Measurements from ENCODE around the gene GADL1.

DNA sequence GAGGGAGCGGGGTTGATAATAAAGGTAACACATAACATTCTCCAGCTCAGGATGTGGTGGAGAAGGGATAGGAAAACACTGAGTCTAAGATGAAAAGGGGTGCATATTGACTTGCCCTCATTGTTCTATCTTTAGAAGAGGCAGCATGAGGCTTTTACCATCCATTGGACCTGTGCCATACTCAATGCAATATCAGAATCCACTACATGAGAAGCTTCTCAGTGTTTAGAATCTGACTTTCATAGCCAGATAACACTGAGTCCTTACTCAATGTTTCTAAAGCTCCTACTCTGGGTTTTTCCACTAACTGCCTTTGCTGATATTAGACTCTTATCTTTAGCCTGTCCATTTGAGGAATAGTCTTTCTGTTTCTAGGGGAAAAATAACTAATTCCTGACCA, 24.3 kb upstream of the GADL1 start:
- no peak for TF ChIP-seq YY1 (IDR thresholded peaks at IDR 0.05; ENCODE audit: extremely low read depth, insufficient replicate concordance, low read depth, low read length)
- TF ChIP-seq, protein P1, sequence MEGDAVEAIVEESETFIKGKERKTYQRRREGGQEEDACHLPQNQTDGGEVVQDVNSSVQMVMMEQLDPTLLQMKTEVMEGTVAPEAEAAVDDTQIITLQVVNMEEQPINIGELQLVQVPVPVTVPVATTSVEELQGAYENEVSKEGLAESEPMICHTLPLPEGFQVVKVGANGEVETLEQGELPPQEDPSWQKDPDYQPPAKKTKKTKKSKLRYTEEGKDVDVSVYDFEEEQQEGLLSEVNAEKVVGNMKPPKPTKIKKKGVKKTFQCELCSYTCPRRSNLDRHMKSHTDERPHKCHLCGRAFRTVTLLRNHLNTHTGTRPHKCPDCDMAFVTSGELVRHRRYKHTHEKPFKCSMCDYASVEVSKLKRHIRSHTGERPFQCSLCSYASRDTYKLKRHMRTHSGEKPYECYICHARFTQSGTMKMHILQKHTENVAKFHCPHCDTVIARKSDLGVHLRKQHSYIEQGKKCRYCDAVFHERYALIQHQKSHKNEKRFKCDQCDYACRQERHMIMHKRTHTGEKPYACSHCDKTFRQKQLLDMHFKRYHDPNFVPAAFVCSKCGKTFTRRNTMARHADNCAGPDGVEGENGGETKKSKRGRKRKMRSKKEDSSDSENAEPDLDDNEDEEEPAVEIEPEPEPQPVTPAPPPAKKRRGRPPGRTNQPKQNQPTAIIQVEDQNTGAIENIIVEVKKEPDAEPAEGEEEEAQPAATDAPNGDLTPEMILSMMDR (IDR thresholded peaks at IDR 0.05 in 2 of 3, conservative IDR thresholded peaks at IDR 0.05 in 1 of 3; ENCODE audit: borderline replicate concordance in 1 of 3, insufficient read depth in 1 of 3, low read depth in 2 of 3, low read length in 2 of 3), result no peak
- TF ChIP-seq POLR2A (IDR thresholded peaks at IDR 0.05; ENCODE audit: borderline replicate concordance, extremely low read depth, insufficient read depth, insufficient read length), result no peak
- TF ChIP-seq SIN3A (IDR thresholded peaks at IDR 0.05; ENCODE audit: low read depth), result no peak
